Spinal cord (tissue), 10 donors: Measurements from ENCODE around the gene LPAR1. TPM values are rescaled to one million over a fixed set of nuclear protein-coding genes. Genes with fewer than 3 reads are reported as not detected.

ENCODE experiments used
- DNase-seq, 6 donors: peaks; one replicate each; pipeline versions ENCODE4 v3.0.0 to v3.0.0-alpha.2; 2013 to 2015; ENCODE audit warnings: low spot score in 6 of 6, low read depth in 4 of 6
- H3K27ac ChIP-seq: one replicate; pipeline ENCODE4 v1.5.1; 2013; ENCODE audit warnings: low read depth, low read length, control low read depth
- H3K27me3 ChIP-seq: one replicate; pipeline ENCODE4 v1.6.1; 2013; ENCODE audit warnings: low read length; ENCODE audit not compliant: control insufficient read depth, insufficient read depth
- H3K36me3 ChIP-seq: one replicate; pipeline ENCODE4 v1.6.1; 2013; ENCODE audit warnings: low read length; ENCODE audit not compliant: control insufficient read depth, insufficient read depth
- H3K4me1 ChIP-seq: one replicate; pipeline ENCODE4 v1.6.1; 2013; ENCODE audit warnings: low read length; ENCODE audit not compliant: control insufficient read depth, insufficient read depth
- H3K4me3 ChIP-seq: one replicate; pipeline ENCODE4 v1.5.1; 2013; ENCODE audit warnings: low read depth, low read length, control low read depth
- H3K9me3 ChIP-seq: one replicate; pipeline ENCODE4 v1.6.1; 2013; ENCODE audit warnings: low read length; ENCODE audit not compliant: control insufficient read depth, insufficient read depth
- WGBS: methylation state at CpG from one replicate; pipeline ENCODE4 v1.1.5; 2013; ENCODE audit warnings: missing lambda C conversion rate; ENCODE audit not compliant: insufficient coverage; 5-methylcytosine and 5-hydroxymethylcytosine counted together
- polyA plus RNA-seq, 2 donors: library from polyadenylated mRNA; unstranded; fragments of 120-200 nt; gene quantifications; one replicate each; pipeline ENCODE4 v1.2.1, GENCODE V29; 2013; ENCODE audit not compliant: insufficient read length in 2 of 2
- total RNA-seq, 2 donors: library from RNA; depleted of rRNA in 1 of 2; stranded (reverse); fragments of 120-200 nt in 1 of 2; fragments of >200 nt in 1 of 2; gene quantifications; one replicate each; pipeline versions ENCODE4 v1.2.3 to v1.2.4, GENCODE V29; 2013 to 2014
- donor health status: healthy.

LPAR1 gene
- total and polyA plus RNA-seq, 4 donors = 92.7 to 177 (median 148) TPM

- 82% methylated on average over 6 of the region's 7 CpGs for WGBS
- no peak for DNase-seq
- H3K9me3 ChIP-seq = no peaks in the 10 kb centered on the region
- H3K27me3 ChIP-seq = no peaks in the 10 kb centered on the region
- no peak overlapping the region for H3K27ac ChIP-seq
- no peaks in the 10 kb centered on the region for H3K36me3 ChIP-seq
- H3K4me1 ChIP-seq = peaks cover 5% of the 10 kb centered on the region
- no peak overlapping the region for H3K4me3 ChIP-seq
Measured at GRCh38 chr9:110898358-110898757, 139.9 kb downstream of the LPAR1 start.

- Histone ChIP-seq H3K4me3 (no peak overlapping the region), H3K9me3 (no peaks in the 10 kb centered on the region), H3K36me3 (no peaks in the 10 kb centered on the region), H3K4me1 (peaks cover 5% of the 10 kb centered on the region), H3K27me3 (no peaks in the 10 kb centered on the region), H3K27ac (no peak overlapping the region)
- no peak for DNase-seq
- WGBS = no CpG with 5 or more reads among the region's 1 CpG
Measured at GRCh38 chr9:110897943-110898342, 140.3 kb downstream of the LPAR1 start.

GRCh38 chr9:110895147-110895905 lies 142.9 kb downstream of the LPAR1 start:
- no peaks in the 10 kb centered on the region for H3K27me3 ChIP-seq
- DNase-seq = no peak
- 91% methylated on average over 3 of the region's 7 CpGs for WGBS
- peak overlapping the region; percentile 29 for H3K27ac ChIP-seq
- peaks cover 5% of the 10 kb centered on the region for H3K4me1 ChIP-seq
- H3K4me3 ChIP-seq = no peak overlapping the region
- H3K9me3 ChIP-seq = no peaks in the 10 kb centered on the region
- no peaks in the 10 kb centered on the region for H3K36me3 ChIP-seq

- Histone ChIP-seq H3K9me3 (no peaks in the 10 kb centered on the region), H3K27ac (no peak overlapping the region), H3K36me3 (no peaks in the 10 kb centered on the region), H3K4me3 (no peak overlapping the region), H3K4me1 (peaks cover 5% of the 10 kb centered on the region), H3K27me3 (no peaks in the 10 kb centered on the region)
- no peak for DNase-seq
- WGBS = 68% methylated on average over 3 of the region's 5 CpGs
Measured at GRCh38 chr9:110894731-110895130, 143.5 kb downstream of the LPAR1 start.

- H3K27ac ChIP-seq = no peak overlapping the region
- H3K9me3 ChIP-seq = no peaks in the 10 kb centered on the region
- peaks cover 5% of the 10 kb centered on the region for H3K4me1 ChIP-seq
- H3K36me3 ChIP-seq = no peaks in the 10 kb centered on the region
- H3K27me3 ChIP-seq = no peaks in the 10 kb centered on the region
- DNase-seq = no peak
- whole genome bisulfite sequencing = no CpG with 5 or more reads among the region's 1 CpG
- no peak overlapping the region for H3K4me3 ChIP-seq
Measured at GRCh38 chr9:110892689-110893088, 145.6 kb downstream of the LPAR1 start.

GRCh38 chr9:110891760-110892159 lies 146.5 kb downstream of the LPAR1 start:
- Histone ChIP-seq H3K27ac (no peak overlapping the region), H3K9me3 (no peaks in the 10 kb centered on the region), H3K4me3 (no peak overlapping the region), H3K4me1 (peaks cover 5% of the 10 kb centered on the region), H3K36me3 (no peaks in the 10 kb centered on the region), H3K27me3 (no peaks in the 10 kb centered on the region)
- no peak for DNase-seq
- no CpG with 5 or more reads among the region's 3 CpGs for WGBS

GRCh38 chr9:110890416-110890815 lies 147.9 kb downstream of the LPAR1 start:
- H3K4me1 ChIP-seq = peaks cover 4% of the 10 kb centered on the region
- no peaks in the 10 kb centered on the region for H3K36me3 ChIP-seq
- H3K9me3 ChIP-seq = no peaks in the 10 kb centered on the region
- H3K27ac ChIP-seq = peak overlapping the region; percentile 15
- no peak overlapping the region for H3K4me3 ChIP-seq
- no peaks in the 10 kb centered on the region for H3K27me3 ChIP-seq
- DNase-seq = no peak

- no peaks in the 10 kb centered on the region for H3K9me3 ChIP-seq
- DNase-seq = no peak
- no peaks in the 10 kb centered on the region for H3K36me3 ChIP-seq
- H3K27me3 ChIP-seq = no peaks in the 10 kb centered on the region
- H3K4me3 ChIP-seq = no peak overlapping the region
- no peaks in the 10 kb centered on the region for H3K4me1 ChIP-seq
- no CpG with 5 or more reads among the region's 3 CpGs for WGBS
- no peak overlapping the region for H3K27ac ChIP-seq
Measured at GRCh38 chr9:110887276-110887675, 151.0 kb downstream of the LPAR1 start.

- no peak overlapping the region for H3K4me3 ChIP-seq
- no peak for DNase-seq
- WGBS = no CpG with 5 or more reads among the region's 1 CpG
- H3K36me3 ChIP-seq = no peaks in the 10 kb centered on the region
- no peak overlapping the region for H3K27ac ChIP-seq
- H3K4me1 ChIP-seq = no peaks in the 10 kb centered on the region
- no peaks in the 10 kb centered on the region for H3K27me3 ChIP-seq
- no peaks in the 10 kb centered on the region for H3K9me3 ChIP-seq
Measured at GRCh38 chr9:110886832-110887231, 151.4 kb downstream of the LPAR1 start.

- Histone ChIP-seq H3K9me3 (no peaks in the 10 kb centered on the region), H3K27me3 (no peaks in the 10 kb centered on the region), H3K36me3 (peaks cover 3% of the 10 kb centered on the region), H3K4me3 (no peak overlapping the region), H3K4me1 (peaks cover 6% of the 10 kb centered on the region), H3K27ac (peak overlapping the region; percentile 62)
- WGBS = 52% methylated on average over 2 of the region's 3 CpGs
- peak in 1 of 6 donors; percentile 21 for DNase-seq
Measured at GRCh38 chr9:110880189-110880588, 158.1 kb downstream of the LPAR1 start.
